ENCODE measurements around the gene FNBP1.

Gene FNBP1

GRCh38 chr9:129908906-129909305 is 134.1 kb downstream of the FNBP1 start:
- no peak overlapping the region for H3K9ac ChIP-seq (ENCODE audit: low read length)

GRCh38 chr9:129907201-129907600 is 135.8 kb downstream of the FNBP1 start:
- Histone ChIP-seq H3K27me3 (replicated peaks; ENCODE audit: control insufficient read depth, insufficient read depth, low read length) (no peaks in the 10 kb centered on the region), H3K4me3 (ENCODE audit: low read length) (no peak overlapping the region), H3K9me3 (ENCODE audit: control insufficient read depth, low read length) (no peaks in the 10 kb centered on the region), H3K36me3 (ENCODE audit: control insufficient read depth, insufficient read depth, low read length, severe bottlenecking) (peaks cover 20% of the 10 kb centered on the region), H3K4me1 (ENCODE audit: control insufficient read depth, insufficient read depth, low read length) (peaks cover 16% of the 10 kb centered on the region), H3K9ac (ENCODE audit: low read length) (no peak overlapping the region)
- DNase-seq (ENCODE audit: low read depth) = no peak

More at GRCh38 chr9:129908906-129909305, 134.1 kb downstream of the FNBP1 start:
- no peaks in the 10 kb centered on the region for H3K9me3 ChIP-seq (ENCODE audit: control insufficient read depth, low read length)
- peaks cover 16% of the 10 kb centered on the region for H3K4me1 ChIP-seq (ENCODE audit: control insufficient read depth, insufficient read depth, low read length)
- H3K36me3 ChIP-seq (ENCODE audit: control insufficient read depth, insufficient read depth, low read length, severe bottlenecking) = peaks cover 13% of the 10 kb centered on the region
- no peak for DNase-seq (ENCODE audit: low read depth)
- H3K27me3 ChIP-seq (replicated peaks; ENCODE audit: control insufficient read depth, insufficient read depth, low read length) = no peaks in the 10 kb centered on the region
- no peak overlapping the region for H3K4me3 ChIP-seq (ENCODE audit: low read length)

GRCh38 chr9:129906298-129906697 is 136.7 kb downstream of the FNBP1 start:
- Histone ChIP-seq H3K9ac (ENCODE audit: low read length) (no peak overlapping the region), H3K36me3 (ENCODE audit: control insufficient read depth, insufficient read depth, low read length, severe bottlenecking) (peaks cover 28% of the 10 kb centered on the region), H3K27me3 (replicated peaks; ENCODE audit: control insufficient read depth, insufficient read depth, low read length) (no peaks in the 10 kb centered on the region), H3K4me1 (ENCODE audit: control insufficient read depth, insufficient read depth, low read length) (peaks cover 15% of the 10 kb centered on the region), H3K4me3 (ENCODE audit: low read length) (no peak overlapping the region), H3K9me3 (ENCODE audit: control insufficient read depth, low read length) (no peaks in the 10 kb centered on the region)
- DNase-seq (ENCODE audit: low read depth) = no peak

GRCh38 chr9:129904734-129905133 is 138.3 kb downstream of the FNBP1 start:
- Histone ChIP-seq H3K27me3 (replicated peaks; ENCODE audit: control insufficient read depth, insufficient read depth, low read length) (no peaks in the 10 kb centered on the region), H3K9ac (ENCODE audit: low read length) (no peak overlapping the region), H3K4me3 (ENCODE audit: low read length) (no peak overlapping the region), H3K4me1 (ENCODE audit: control insufficient read depth, insufficient read depth, low read length) (peaks cover 2% of the 10 kb centered on the region), H3K36me3 (ENCODE audit: control insufficient read depth, insufficient read depth, low read length, severe bottlenecking) (peaks cover 40% of the 10 kb centered on the region), H3K9me3 (ENCODE audit: control insufficient read depth, low read length) (no peaks in the 10 kb centered on the region)
- no peak for DNase-seq (ENCODE audit: low read depth)

GRCh38 chr9:129902740-129903134 is 140.3 kb downstream of the FNBP1 start:
- Histone ChIP-seq H3K36me3 (ENCODE audit: control insufficient read depth, insufficient read depth, low read length, severe bottlenecking) (peaks cover 43% of the 10 kb centered on the region), H3K27me3 (replicated peaks; ENCODE audit: control insufficient read depth, insufficient read depth, low read length) (no peaks in the 10 kb centered on the region), H3K9ac (ENCODE audit: low read length) (no peak overlapping the region), H3K4me3 (ENCODE audit: low read length) (no peak overlapping the region), H3K4me1 (ENCODE audit: control insufficient read depth, insufficient read depth, low read length) (no peaks in the 10 kb centered on the region), H3K9me3 (ENCODE audit: control insufficient read depth, low read length) (no peaks in the 10 kb centered on the region)
- DNase-seq (ENCODE audit: low read depth) = no peak

- peaks cover 40% of the 10 kb centered on the region for H3K36me3 ChIP-seq (ENCODE audit: control insufficient read depth, insufficient read depth, low read length, severe bottlenecking)
- no peak for DNase-seq (ENCODE audit: low read depth)
- H3K4me3 ChIP-seq (ENCODE audit: low read length) = no peak overlapping the region
- H3K27me3 ChIP-seq (replicated peaks; ENCODE audit: control insufficient read depth, insufficient read depth, low read length) = no peaks in the 10 kb centered on the region
- no peak overlapping the region for H3K9ac ChIP-seq (ENCODE audit: low read length)
- no peaks in the 10 kb centered on the region for H3K9me3 ChIP-seq (ENCODE audit: control insufficient read depth, low read length)
- no peaks in the 10 kb centered on the region for H3K4me1 ChIP-seq (ENCODE audit: control insufficient read depth, insufficient read depth, low read length)
Measured at GRCh38 chr9:129901993-129902739, 140.8 kb downstream of the FNBP1 start.

- H3K27me3 ChIP-seq (replicated peaks; ENCODE audit: control insufficient read depth, insufficient read depth, low read length) = no peaks in the 10 kb centered on the region
- H3K36me3 ChIP-seq (ENCODE audit: control insufficient read depth, insufficient read depth, low read length, severe bottlenecking) = peaks cover 45% of the 10 kb centered on the region
- no peaks in the 10 kb centered on the region for H3K4me1 ChIP-seq (ENCODE audit: control insufficient read depth, insufficient read depth, low read length)
- H3K9ac ChIP-seq (ENCODE audit: low read length) = no peak overlapping the region
- no peaks in the 10 kb centered on the region for H3K9me3 ChIP-seq (ENCODE audit: control insufficient read depth, low read length)
- DNase-seq (ENCODE audit: low read depth) = no peak
- no peak overlapping the region for H3K4me3 ChIP-seq (ENCODE audit: low read length)
Measured at GRCh38 chr9:129900263-129901027, 142.5 kb downstream of the FNBP1 start.

GRCh38 chr9:129899620-129900019 is 143.4 kb downstream of the FNBP1 start:
- Histone ChIP-seq H3K4me3 (ENCODE audit: low read length) (no peak overlapping the region), H3K27me3 (replicated peaks; ENCODE audit: control insufficient read depth, insufficient read depth, low read length) (no peaks in the 10 kb centered on the region), H3K36me3 (ENCODE audit: control insufficient read depth, insufficient read depth, low read length, severe bottlenecking) (peaks cover 52% of the 10 kb centered on the region)

GRCh38 chr9:129898185-129898584 is 144.8 kb downstream of the FNBP1 start:
- H3K9ac ChIP-seq (ENCODE audit: low read length) = no peak overlapping the region
- no peak overlapping the region for H3K4me3 ChIP-seq (ENCODE audit: low read length)
- DNase-seq (ENCODE audit: low read depth) = no peak
- no peaks in the 10 kb centered on the region for H3K27me3 ChIP-seq (replicated peaks; ENCODE audit: control insufficient read depth, insufficient read depth, low read length)
- no peaks in the 10 kb centered on the region for H3K4me1 ChIP-seq (ENCODE audit: control insufficient read depth, insufficient read depth, low read length)
- H3K9me3 ChIP-seq (ENCODE audit: control insufficient read depth, low read length) = no peaks in the 10 kb centered on the region
- peaks cover 58% of the 10 kb centered on the region for H3K36me3 ChIP-seq (ENCODE audit: control insufficient read depth, insufficient read depth, low read length, severe bottlenecking)

More at GRCh38 chr9:129899620-129900019, 143.4 kb downstream of the FNBP1 start:
- no peaks in the 10 kb centered on the region for H3K9me3 ChIP-seq (ENCODE audit: control insufficient read depth, low read length)
- H3K4me1 ChIP-seq (ENCODE audit: control insufficient read depth, insufficient read depth, low read length) = no peaks in the 10 kb centered on the region
- no peak overlapping the region for H3K9ac ChIP-seq (ENCODE audit: low read length)
- DNase-seq (ENCODE audit: low read depth) = no peak

- peaks cover 52% of the 10 kb centered on the region for H3K36me3 ChIP-seq (ENCODE audit: control insufficient read depth, insufficient read depth, low read length, severe bottlenecking)
- no peaks in the 10 kb centered on the region for H3K27me3 ChIP-seq (replicated peaks; ENCODE audit: control insufficient read depth, insufficient read depth, low read length)
- DNase-seq (ENCODE audit: low read depth) = no peak
- H3K9me3 ChIP-seq (ENCODE audit: control insufficient read depth, low read length) = no peaks in the 10 kb centered on the region
- no peaks in the 10 kb centered on the region for H3K4me1 ChIP-seq (ENCODE audit: control insufficient read depth, insufficient read depth, low read length)
- H3K4me3 ChIP-seq (ENCODE audit: low read length) = no peak overlapping the region
- H3K9ac ChIP-seq (ENCODE audit: low read length) = no peak overlapping the region
Measured at GRCh38 chr9:129897263-129897662, 145.7 kb downstream of the FNBP1 start.

- DNase-seq (ENCODE audit: low read depth) = no peak
- Histone ChIP-seq H3K36me3 (ENCODE audit: control insufficient read depth, insufficient read depth, low read length, severe bottlenecking) (peaks cover 39% of the 10 kb centered on the region), H3K4me3 (ENCODE audit: low read length) (no peak overlapping the region), H3K9me3 (ENCODE audit: control insufficient read depth, low read length) (no peaks in the 10 kb centered on the region), H3K27me3 (replicated peaks; ENCODE audit: control insufficient read depth, insufficient read depth, low read length) (no peaks in the 10 kb centered on the region), H3K9ac (ENCODE audit: low read length) (no peak overlapping the region), H3K4me1 (ENCODE audit: control insufficient read depth, insufficient read depth, low read length) (no peaks in the 10 kb centered on the region)
Measured at GRCh38 chr9:129895376-129896268, 147.4 kb downstream of the FNBP1 start.

Measured in adipocyte (in vitro differentiated cells).